HG02852 (cell line): ENCODE measurements around the gene AGPS.

Experiments
- ATAC-seq: cut with Tn5 transposase; IDR thresholded peaks from one replicate; pipeline ENCODE4 v1.9.1; 2021; ENCODE audit warnings: mild to moderate bottlenecking, moderate library complexity; ENCODE audit not compliant: unreplicated experiment

Gene AGPS

GRCh38 chr2:177383935-177384334 lies 8.6 kb upstream of the AGPS start:
- ATAC-seq: no peak

- ATAC-seq: no peak
These were observed 7.4 kb upstream of the AGPS start for GRCh38 chr2:177385151-177385550.

DNA sequence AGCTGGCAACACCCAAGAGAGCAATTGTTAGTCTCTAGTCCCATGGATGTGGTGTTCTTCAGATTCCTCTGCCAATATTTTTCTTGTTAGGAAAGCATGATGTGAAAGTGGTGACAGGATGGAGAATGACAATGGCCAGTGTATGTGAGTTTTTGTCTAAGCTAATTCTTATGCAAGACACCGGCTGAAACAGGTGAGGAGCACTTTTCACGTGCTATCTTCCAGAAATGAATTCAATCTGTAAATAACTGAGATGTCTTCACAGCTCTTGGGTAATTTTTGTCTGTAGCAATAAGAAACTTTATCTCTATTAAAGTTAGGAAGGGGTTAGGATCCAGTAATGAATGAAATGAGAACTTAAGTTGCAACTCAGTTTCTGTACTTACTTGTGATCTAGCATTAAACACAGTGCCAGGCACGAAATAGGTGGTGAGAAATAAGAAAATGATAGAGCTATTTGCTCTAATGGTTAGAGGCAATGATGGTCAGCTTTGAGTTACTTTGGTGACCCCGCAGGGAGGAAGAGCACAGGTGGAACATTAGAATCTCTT lies 676 bp upstream of the AGPS start:
- no peak for ATAC-seq

- no peak for ATAC-seq
These were observed 706 bp downstream of the AGPS start for GRCh38 chr2:177393203-177393755.

- ATAC-seq: no peak
These were observed 1.4 kb downstream of the AGPS start for GRCh38 chr2:177393824-177394593.

- ATAC-seq: no peak
These were observed 2.0 kb downstream of the AGPS start for GRCh38 chr2:177394594-177394973.

- ATAC-seq: no peak
These were observed 2.9 kb downstream of the AGPS start for GRCh38 chr2:177395351-177396065.

DNA sequence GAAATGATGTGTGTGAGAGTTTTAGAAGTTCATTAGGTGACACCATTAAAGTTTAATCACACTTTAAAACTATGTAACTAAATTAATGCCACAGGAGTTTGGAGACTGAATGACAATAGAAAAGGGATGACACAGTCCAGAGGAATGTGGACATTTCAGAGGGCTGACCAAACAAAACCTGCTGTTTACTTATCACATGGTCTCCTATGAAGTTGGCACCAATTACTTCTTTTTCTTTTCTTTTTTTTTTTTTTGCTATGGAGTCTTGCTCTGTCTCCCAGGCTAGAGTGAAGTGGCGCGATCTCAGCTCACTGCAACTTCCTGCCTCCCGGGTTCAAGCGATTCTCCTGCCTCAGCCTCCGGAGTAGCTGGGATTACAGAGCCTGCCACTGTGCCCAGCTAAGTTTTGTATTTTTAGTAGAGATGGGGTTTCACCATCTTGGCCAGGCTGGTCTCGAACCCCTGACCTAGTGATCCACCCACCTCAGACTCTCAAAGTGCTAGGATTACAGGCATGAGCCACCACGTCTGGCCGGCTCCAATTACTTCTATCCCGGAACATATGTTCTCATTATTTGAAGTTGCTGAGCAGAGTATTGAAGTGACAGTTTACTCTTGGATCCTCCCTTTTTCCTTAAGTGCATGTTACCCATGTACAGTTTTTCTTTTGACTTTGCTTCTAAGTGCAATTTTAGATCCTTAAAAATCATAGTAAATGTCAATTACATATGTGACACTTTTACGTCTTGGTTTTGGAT lies 4.3 kb downstream of the AGPS start:
- no peak for ATAC-seq

DNA sequence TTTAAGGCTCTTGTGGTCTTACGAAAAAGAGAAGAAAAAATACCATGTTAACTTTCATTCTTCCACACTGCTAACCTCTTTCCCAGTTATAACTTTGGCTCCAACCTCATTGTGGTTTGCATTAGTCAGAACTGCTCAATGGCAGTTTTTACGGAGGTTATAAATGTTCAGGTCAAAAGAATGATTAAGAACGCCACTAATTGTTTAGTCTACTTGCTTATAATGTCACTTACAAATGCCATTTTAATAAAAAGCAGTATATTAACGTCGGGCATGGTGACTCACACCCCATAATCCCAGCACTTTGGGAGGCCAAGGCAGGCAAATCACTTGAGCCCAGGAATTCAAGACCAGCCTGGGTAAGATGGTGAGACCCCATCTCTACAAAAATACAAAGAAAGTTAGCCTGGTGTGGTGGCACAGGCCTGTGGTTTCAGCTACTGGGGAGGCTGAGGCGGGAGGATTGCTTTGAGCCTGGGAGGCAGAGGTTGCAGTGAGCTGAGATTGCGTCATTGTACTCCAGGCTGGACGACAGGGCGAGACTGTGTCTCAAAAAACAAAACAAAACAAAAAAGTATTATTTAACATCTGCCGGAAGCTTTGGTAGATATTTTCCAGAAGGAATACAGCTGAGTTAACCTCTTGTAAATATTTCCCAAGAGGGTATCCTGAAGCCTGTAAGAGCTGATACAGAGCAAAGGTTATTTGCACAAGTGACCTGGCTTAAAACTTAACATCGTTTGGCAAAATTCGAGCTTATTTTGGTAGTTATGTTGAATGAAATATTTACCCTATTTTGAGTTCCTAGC lies 5.1 kb downstream of the AGPS start:
- no peak for ATAC-seq

GRCh38 chr2:177398290-177398683 lies 5.7 kb downstream of the AGPS start:
- ATAC-seq: no peak

- ATAC-seq: no peak
These were observed 6.2 kb downstream of the AGPS start for GRCh38 chr2:177398791-177399190.

DNA sequence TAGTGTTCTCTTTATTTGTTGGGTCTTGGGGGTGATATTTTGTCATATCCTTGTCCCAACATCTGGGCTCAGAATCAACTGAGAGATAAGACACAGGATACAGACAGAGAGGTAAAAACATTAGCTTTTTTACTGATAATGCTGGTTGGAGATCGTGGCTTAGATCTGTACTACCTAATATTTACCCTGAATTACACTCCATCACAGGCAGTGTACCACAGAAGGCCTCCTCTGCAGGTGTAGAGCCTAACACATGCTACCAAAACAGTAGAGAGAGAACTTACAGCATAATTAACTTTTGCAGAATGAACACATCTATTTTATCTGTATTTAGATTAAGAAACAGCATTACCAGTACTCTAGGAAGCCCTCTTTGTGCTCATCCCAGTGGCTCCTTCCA lies 6.8 kb downstream of the AGPS start:
- ATAC-seq: no peak

DNA sequence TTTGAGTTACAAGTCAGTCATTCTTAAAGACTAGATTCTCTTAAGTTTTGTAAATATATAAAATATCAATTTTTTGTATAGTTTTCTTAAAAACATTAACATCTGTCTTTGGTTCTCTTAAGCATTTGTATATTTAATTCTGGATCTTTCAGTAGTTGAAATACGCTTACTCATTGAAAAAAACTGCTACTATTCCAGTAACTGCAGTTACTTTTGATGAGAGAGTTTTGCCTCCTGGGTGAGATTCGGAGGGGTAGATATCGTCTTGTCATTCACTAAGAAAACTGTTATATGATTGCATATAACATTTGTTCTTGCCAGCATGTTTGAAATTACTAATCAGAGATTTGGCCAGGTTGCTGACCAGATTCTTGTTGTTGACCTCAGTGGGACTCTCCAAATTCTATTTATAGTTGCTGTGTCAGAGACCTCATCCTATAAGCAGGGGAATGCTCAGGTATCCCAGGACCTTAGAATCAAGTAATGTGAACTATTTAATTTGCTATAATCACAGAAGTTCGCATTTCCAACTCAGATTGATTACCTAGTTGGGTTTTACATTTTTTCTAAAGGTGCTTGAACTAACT lies 7.9 kb downstream of the AGPS start:
- no peak for ATAC-seq

GRCh38 chr2:177402096-177402495 lies 9.5 kb downstream of the AGPS start:
- no peak for ATAC-seq

DNA sequence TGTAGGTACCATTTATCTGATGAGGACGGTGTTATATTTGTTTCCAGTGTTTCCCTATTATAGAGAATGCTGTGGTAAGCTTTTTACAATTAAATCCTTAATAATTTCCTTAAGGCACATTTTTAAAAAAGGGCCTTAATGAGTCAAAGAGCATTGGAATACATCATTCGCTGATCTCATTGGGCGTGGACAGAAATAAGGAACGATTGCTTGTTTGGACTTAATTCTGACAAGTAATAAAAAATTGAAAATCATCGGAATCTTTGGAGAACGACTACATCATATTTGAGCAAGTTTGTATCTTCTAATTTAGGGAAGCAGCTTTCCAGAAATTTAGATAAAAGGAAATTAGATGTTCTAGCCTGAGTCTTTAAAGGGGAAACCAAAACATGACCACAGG lies 11.3 kb downstream of the AGPS start:
- no peak for ATAC-seq

DNA sequence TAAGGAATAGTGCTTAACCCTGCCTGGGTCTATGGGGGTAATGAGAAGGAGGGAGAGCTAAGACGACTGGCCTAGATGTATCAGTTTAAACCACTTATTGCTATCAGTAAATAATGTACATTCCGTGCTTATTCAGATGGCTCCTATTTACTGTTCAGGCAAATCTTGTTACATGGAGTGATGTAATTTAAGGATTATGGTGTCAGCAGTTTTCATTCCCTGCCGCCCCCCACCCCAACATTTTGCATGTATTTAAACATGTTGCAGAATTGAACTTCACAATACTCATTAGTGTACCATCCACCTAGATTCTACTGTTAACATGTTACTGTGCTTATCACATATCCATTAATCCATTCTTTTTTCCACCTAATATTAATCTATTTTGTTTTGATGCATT lies 11.7 kb downstream of the AGPS start:
- ATAC-seq: no peak

GRCh38 chr2:177405029-177405692 lies 12.6 kb downstream of the AGPS start:
- ATAC-seq: no peak

DNA sequence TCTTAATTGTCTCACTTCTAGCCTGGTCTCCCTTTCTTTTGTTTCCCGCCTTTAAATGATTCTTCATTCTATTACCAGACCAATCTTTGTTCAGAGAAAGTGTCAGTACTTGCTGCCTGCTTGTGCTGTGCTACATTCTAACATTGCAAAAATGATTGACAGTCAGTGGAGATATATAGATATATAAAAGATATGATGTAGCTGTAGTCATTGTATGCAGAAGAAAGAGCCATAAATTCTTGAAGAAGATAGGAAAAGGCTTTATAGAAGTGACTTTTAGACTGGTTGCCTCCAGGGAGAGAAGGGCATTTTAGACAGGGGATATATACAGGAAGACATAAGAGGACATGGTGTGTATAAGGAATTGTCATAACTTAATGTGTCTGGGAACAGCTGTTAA lies 13.6 kb downstream of the AGPS start:
- no peak for ATAC-seq

- no peak for ATAC-seq
These were observed 14.5 kb downstream of the AGPS start for GRCh38 chr2:177407031-177407430.
